ENCODE measurements around the gene GLI2. TPM values are rescaled to one million over a fixed set of nuclear protein-coding genes. Genes with fewer than 3 reads are reported as not detected.

The GLI2 gene
- total and polyA plus RNA-seq, 2 of the 8 experiments (the other 6 are each of a cell fraction or from before 2014, with no cell fraction given): 18.4 to 46.9 TPM

GRCh38 chr2:120747281-120747680 lies 11.6 kb downstream of the GLI2 start:
- Histone ChIP-seq H3K79me2 (ENCODE audit: control insufficient read depth in 1 of 2, insufficient read depth in 2 of 2, low read length in 2 of 2) (peaks cover 23 to 100% of the 10 kb centered on the region in 2 experiments), H3K27me3 (replicated peaks in 1 of 4; ENCODE audit: control insufficient read depth in 3 of 4, extremely low read depth in 1 of 4, insufficient read depth in 3 of 4, low read length in 3 of 4) (no peaks in the 10 kb centered on the region), H3K9me3 (ENCODE audit: insufficient read depth in 2 of 2, low read depth in 1 of 2, low read length in 1 of 2) (no peaks in the 10 kb centered on the region), H2AFZ (ENCODE audit: low read length) (no peak overlapping the region), H3K27ac (ENCODE audit: low read depth, low read length) (no peak overlapping the region), H2BK12ac (ENCODE audit: low read depth, low read length) (no peak overlapping the region), H4K91ac (replicated peaks; ENCODE audit: insufficient read length, low read length) (no peak overlapping the region), H3K36me3 (ENCODE audit: control insufficient read depth in 2 of 4, insufficient read depth in 4 of 4, low read length in 3 of 4) (peaks cover 0 to 5% (median 0%) of the 10 kb centered on the region in 4 experiments; a peak in 1 of 8 replicates), H3K23me2 (ENCODE audit: low read depth, low read length) (peaks cover 2% of the 10 kb centered on the region), H3K18ac (ENCODE audit: extremely low read depth, low read length) (no peak overlapping the region), H4K8ac (ENCODE audit: extremely low read depth, insufficient read depth, low read length) (no peak overlapping the region), H3K4ac (replicated peaks; ENCODE audit: insufficient read length, low read depth, low read length) (no peak overlapping the region), H4K5ac (ENCODE audit: insufficient read length, low read depth, low read length) (no peak overlapping the region), H2AK5ac (ENCODE audit: low read depth, low read length) (no peak overlapping the region), H2BK15ac (ENCODE audit: low read length) (no peak overlapping the region), H3K4me3 (ENCODE audit: extremely low read depth in 1 of 4, insufficient read depth in 2 of 4, low read depth in 3 of 4, low read length in 4 of 4) (no peak overlapping the region), H3K79me1 (ENCODE audit: low read depth, low read length) (peaks cover 43% of the 10 kb centered on the region), H3K14ac (ENCODE audit: insufficient read length) (no peak overlapping the region), H3K4me2 (ENCODE audit: insufficient read depth in 1 of 2, low read depth in 2 of 2, low read length in 2 of 2) (no peak overlapping the region), H2BK5ac (ENCODE audit: low read depth, low read length) (no peak overlapping the region), H3K23ac (ENCODE audit: insufficient read length) (no peak overlapping the region), H3K4me1 (replicated peaks in 1 of 4; ENCODE audit: control insufficient read depth in 3 of 4, insufficient read depth in 4 of 4, low read length in 3 of 4) (peaks cover 13 to 36% (median 33%) of the 10 kb centered on the region in 4 experiments), H3K9ac (replicated peaks in 1 of 4; ENCODE audit: extremely low read depth in 1 of 4, low read depth in 3 of 4, low read length in 3 of 4) (no peak overlapping the region), H3K56ac (replicated peaks; ENCODE audit: insufficient read length, low read depth, low read length) (no peak overlapping the region), H2BK120ac (replicated peaks; ENCODE audit: low read depth, low read length) (no peak overlapping the region), H2BK20ac (ENCODE audit: low read length) (no peak overlapping the region), H4K20me1 (replicated peaks in 1 of 2; ENCODE audit: control insufficient read depth in 1 of 2, insufficient read depth in 2 of 2, low read length in 2 of 2) (peaks cover 10 to 46% of the 10 kb centered on the region in 2 experiments)
- FAIRE-seq (no peak), DNase-seq (ENCODE audit: low read depth in 1 of 2, low spot score in 2 of 2) (peak in 1 of 2 experiments; percentile 41)
- TF ChIP-seq FOSL1 (IDR thresholded peaks at IDR 0.05; ENCODE audit: insufficient read depth, low read depth, low read length): no peak
- TF ChIP-seq ATF2 (IDR thresholded peaks at IDR 0.05; ENCODE audit: low read length): no peak
- no peak for TF ChIP-seq USF2 (IDR thresholded peaks at IDR 0.05; ENCODE audit: low read length)
- no peak for TF ChIP-seq SIN3A (conservative IDR thresholded peaks at IDR 0.05 in 1 of 2, IDR thresholded peaks at IDR 0.05 in 1 of 2; ENCODE audit: low read depth in 1 of 2, low read length in 2 of 2)
- TF ChIP-seq KDM5A (IDR thresholded peaks at IDR 0.05; ENCODE audit: low read length): no peak
- no peak for TF ChIP-seq TBP (IDR thresholded peaks at IDR 0.05; ENCODE audit: low read depth, low read length)
- no peak for TF ChIP-seq NANOG (IDR thresholded peaks at IDR 0.05; ENCODE audit: insufficient read depth, low read depth, low read length, poor library complexity, severe bottlenecking)
- no peak for TF ChIP-seq CTBP2 (IDR thresholded peaks at IDR 0.05; ENCODE audit: borderline replicate concordance, insufficient read depth, insufficient read length, low read length)
- no peak for TF ChIP-seq CHD1 (IDR thresholded peaks at IDR 0.05; ENCODE audit: low read depth, low read length)
- WGBS, 2 experiments (ENCODE audit: extremely low coverage in 1 of 2, insufficient coverage in 1 of 2, insufficient read length in 1 of 2, insufficient replicate concordance in 2 of 2, low coverage in 1 of 2, low lambda C conversion rate in 2 of 2, missing lambda C conversion rate in 1 of 2): 87% methylated on average over 2 of the region's 2 CpGs; no CpG with 5 or more reads in 1 of the 2 experiments
- CTCF ChIA-PET (ENCODE audit: partially characterized antibody): interaction anchor here (0.8 to 1.2 kb wide), 4 partner anchors 9 to 211 kb away, joined by 3 to 5 read pairs (median 4); no protein-coding TSS in a partner anchor
- POLR2A ChIA-PET (ENCODE audit: partially characterized antibody): interaction anchor here (0.5 to 1.8 kb wide), 3 partner anchors 11 to 328 kb away, joined by 3 to 5 read pairs (median 3); no protein-coding TSS in a partner anchor

Data from H1 (cell line).